Kidney (tissue), 14 donors: ENCODE results near the gene MYLK2. TPM values are rescaled to one million over a fixed set of nuclear protein-coding genes. Genes with fewer than 3 reads are reported as not detected.
A peak's percentile ranks its signal among the peaks of the same experiment; 100 is the strongest.

Source experiments
- DNase-seq, 5 donors: peaks; one replicate each; pipeline ENCODE4 v3.0.0-alpha.2; 2013 to 2020
- FAIRE-seq: peaks from 2 replicates; lab custom pipeline; 2012; peaks lifted over from hg19 to GRCh38; lab: Jason Lieb, UNC
- H3K27ac ChIP-seq, 2 donors: one replicate each; pipeline ENCODE4 v1.7.0; 2013; ENCODE audit warnings: low read depth in 2 of 2, low read length in 2 of 2, inconsistent platforms in 1 of 2
- H3K27me3 ChIP-seq: one replicate; pipeline ENCODE4 v1.7.1; 2013; ENCODE audit warnings: low read length, inconsistent platforms; ENCODE audit not compliant: control insufficient read depth, insufficient read depth
- H3K36me3 ChIP-seq, 3 donors: one replicate each; pipeline versions ENCODE4 v1.7.0 to v1.7.1; 2013; ENCODE audit warnings: low read length in 3 of 3, control low read depth in 1 of 3, inconsistent platforms in 1 of 3; ENCODE audit not compliant: insufficient read depth in 3 of 3, control insufficient read depth in 2 of 3
- H3K4me1 ChIP-seq, 3 donors: one replicate each; pipeline versions ENCODE4 v1.7.0 to v1.7.1; 2013; ENCODE audit warnings: low read length in 3 of 3, inconsistent platforms in 1 of 3, low read depth in 1 of 3; ENCODE audit not compliant: control insufficient read depth in 2 of 3, insufficient read depth in 2 of 3
- H3K4me3 ChIP-seq, 3 donors: one replicate each; pipeline versions ENCODE4 v1.7.0 to v1.8.1; 2013; ENCODE audit warnings: low read length in 3 of 3, control low read depth in 1 of 3, inconsistent platforms in 1 of 3
- H3K9ac ChIP-seq, 3 donors: one replicate each; pipeline versions ENCODE4 v1.7.0 to v1.7.1; 2013; ENCODE audit warnings: low read length in 3 of 3, control low read depth in 1 of 3, inconsistent platforms in 1 of 3
- H3K9me3 ChIP-seq, 3 donors: one replicate each; pipeline versions ENCODE4 v1.7.0 to v1.7.1; 2013; ENCODE audit warnings: low read length in 3 of 3, control low read depth in 1 of 3, inconsistent platforms in 1 of 3; ENCODE audit not compliant: control insufficient read depth in 2 of 3, insufficient read depth in 1 of 3
- CTCF ChIP-seq: IDR thresholded peaks from 3 replicates; pipeline ENCODE4 v1.5.1; 2012; ENCODE audit warnings: mild to moderate bottlenecking, moderate library complexity, borderline replicate concordance; ENCODE audit not compliant: insufficient read depth; ENCODE audit errors: extremely low read depth
- intact Hi-C: fragments of 100-400 bp; cut with DNase I; formaldehyde crosslinking; loops from one replicate; pipeline ENCODE4 v1.11.1; 2022
- polyA plus RNA-seq: library from polyadenylated mRNA; stranded (reverse); fragments of 350-450 nt; fragmentation: Illumina TruSeq; extraction: RNeasy Lipid Tissue Mini Kit (QIAGEN cat#74804); gene quantifications from one replicate; pipeline ENCODE4 v1.2.3, GENCODE V29; 2014; ENCODE audit warnings: low read depth, low replicate concordance; ENCODE audit not compliant: insufficient read depth
- total RNA-seq: library from RNA; stranded (reverse); fragmentation: NEBNext Ultra II Directional; extraction: Animal tissue kit (Norgen Biotek cat#: 25700); gene quantifications from one replicate; pipeline ENCODE4 v1.2.1, GENCODE V29; 2021
- donor health status: control.
- donor health status: control.
- donor health status: control.
- donor health status: control.
- donor health status: control.
- donor health status: DM: yes; HTN: yes; CAD: no.
- donor health status: Normal renal cell carcinoma (clear cell type).

Gene MYLK2
- total and polyA plus RNA-seq, 2 donors from 2014 or later: not detected

DNA sequence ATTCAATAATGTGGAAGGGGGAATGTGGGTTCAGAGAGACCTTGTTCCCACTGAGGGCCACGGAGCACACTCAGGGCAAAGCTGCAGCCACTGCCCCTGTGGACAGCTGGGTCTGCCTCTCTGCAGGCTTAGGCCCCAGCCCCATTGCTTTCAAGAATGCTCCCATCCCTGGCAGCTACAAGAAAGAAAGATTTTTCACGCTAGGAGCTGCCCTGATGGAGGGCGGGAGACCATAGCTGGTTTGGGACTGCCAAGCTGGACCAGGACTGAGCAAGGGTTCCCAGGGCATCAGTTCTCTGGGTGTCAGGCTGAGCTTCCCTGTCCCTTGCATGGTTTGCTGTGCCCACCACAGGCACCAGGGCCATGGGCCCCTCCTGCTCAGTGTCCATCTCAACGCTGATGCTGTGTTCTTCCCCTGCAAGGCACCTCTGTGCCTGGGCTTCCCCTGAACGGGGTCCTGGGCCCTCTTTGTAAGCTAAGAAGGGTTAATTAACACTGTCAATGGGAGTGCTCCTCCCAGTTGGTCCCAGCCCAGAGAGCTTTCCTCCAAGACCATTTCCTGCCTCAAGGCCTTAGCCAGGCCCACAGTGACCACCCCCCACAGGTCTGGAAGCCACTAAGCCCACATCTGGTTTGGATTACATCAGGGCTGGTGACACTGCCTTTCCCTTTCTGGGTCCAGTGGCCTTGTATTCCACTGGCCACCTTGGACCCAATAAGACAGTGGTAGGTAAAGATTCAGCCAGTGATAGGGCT is 17.9 kb downstream of the MYLK2 start:
- H3K9ac ChIP-seq: no peak overlapping the region
- H3K27me3 ChIP-seq: no peaks in the 10 kb centered on the region
- FAIRE-seq (no peak), DNase-seq (peak in 1 of 5 donors; percentile 56)
- no peaks in the 10 kb centered on the region for H3K9me3 ChIP-seq
- H3K27ac ChIP-seq: peak overlapping the region in 1 of 2 donors; percentile 16
- H3K4me3 ChIP-seq: no peak overlapping the region
- H3K36me3 ChIP-seq: no peaks in the 10 kb centered on the region
- peaks cover 0 to 23% (median 6%) of the 10 kb centered on the region in 3 donors for H3K4me1 ChIP-seq
- TF ChIP-seq CTCF: no peak
- intact Hi-C loops: no loop called here

DNA sequence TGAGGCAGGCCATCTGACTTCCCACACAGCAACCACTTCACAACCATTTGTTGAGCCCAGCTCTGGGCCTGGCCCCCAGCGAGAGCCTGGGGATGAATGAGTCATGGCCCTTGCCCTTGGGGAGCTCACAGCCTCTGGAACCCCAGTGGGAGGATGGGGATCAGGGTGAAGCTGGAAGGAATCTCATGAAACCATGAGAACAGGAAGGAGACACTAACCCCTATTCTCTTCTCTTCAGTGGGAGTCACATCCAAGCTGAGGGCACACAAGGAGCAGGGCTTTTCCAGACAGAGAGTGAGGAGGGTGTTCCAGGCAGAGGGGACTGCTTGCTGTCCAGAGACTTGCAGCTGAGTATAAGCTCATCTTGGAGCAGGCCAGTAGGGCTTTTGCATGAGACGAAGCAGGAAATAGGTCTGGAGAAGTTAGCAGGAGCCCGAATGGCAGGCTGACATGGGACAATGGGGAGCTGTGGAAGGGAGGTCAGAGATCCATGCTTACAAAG is 18.8 kb downstream of the MYLK2 start:
- intact Hi-C loops: no loop called here
- peak overlapping the region; percentile 48 to 53 for H3K27ac ChIP-seq
- H3K27me3 ChIP-seq: no peaks in the 10 kb centered on the region
- no peaks in the 10 kb centered on the region for H3K36me3 ChIP-seq
- DNase-seq: no peak
- no peak overlapping the region for H3K9ac ChIP-seq
- no peaks in the 10 kb centered on the region for H3K9me3 ChIP-seq
- TF ChIP-seq CTCF: no peak
- no peak for FAIRE-seq
- peaks cover 0 to 30% (median 6%) of the 10 kb centered on the region in 3 donors for H3K4me1 ChIP-seq
- no peak overlapping the region for H3K4me3 ChIP-seq

DNA sequence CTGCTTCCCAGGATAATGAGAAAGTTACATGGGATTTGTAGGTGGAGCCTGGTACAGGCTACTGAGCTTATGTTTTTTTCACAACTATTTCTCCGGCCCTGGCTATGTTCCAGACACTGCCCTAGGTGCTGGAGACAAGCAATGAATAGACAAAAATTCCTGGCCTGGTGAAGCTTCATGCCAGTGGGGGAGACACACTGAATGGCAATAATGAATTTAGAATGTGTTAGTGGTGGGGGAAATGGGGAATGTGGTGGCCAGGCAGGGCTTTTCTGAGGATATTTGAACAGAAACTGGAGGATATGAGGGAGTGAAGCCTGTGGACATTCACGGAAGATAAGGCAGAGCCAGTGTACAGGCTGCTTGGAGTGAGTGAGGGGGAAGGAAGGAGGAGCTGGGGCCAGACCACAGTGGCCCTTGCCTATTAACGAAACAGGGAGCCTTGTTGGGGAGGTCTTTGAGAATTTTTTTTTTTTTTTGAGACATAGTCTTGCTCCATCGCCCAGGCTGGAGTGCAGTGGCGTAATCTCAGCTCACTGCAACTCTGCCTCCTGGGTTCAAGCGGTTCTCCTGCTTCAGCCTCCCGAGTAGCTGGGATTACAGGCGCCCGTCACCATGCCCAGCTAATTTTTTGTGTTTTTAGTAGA is 19.6 kb downstream of the MYLK2 start:
- FAIRE-seq (no peak), DNase-seq (no peak)
- H3K9me3 ChIP-seq: no peaks in the 10 kb centered on the region
- no peaks in the 10 kb centered on the region for H3K27me3 ChIP-seq
- no peak overlapping the region for H3K4me3 ChIP-seq
- no peak for TF ChIP-seq CTCF
- H3K36me3 ChIP-seq: no peaks in the 10 kb centered on the region
- intact Hi-C loops: no loop called here
- peaks cover 0 to 36% (median 6%) of the 10 kb centered on the region in 3 donors for H3K4me1 ChIP-seq
- no peak overlapping the region for H3K9ac ChIP-seq
- H3K27ac ChIP-seq: no peak overlapping the region
